Stomach (tissue), 4 donors: ENCODE data around the gene PTBP1.

Source experiments
- EP300 ChIP-seq: sonication (generic); formaldehyde crosslinking; IDR thresholded peaks from one replicate; pipeline ENCODE4 v1.6.1; 2017; ENCODE audit warnings: antibody characterized with exemption
- POLR2A ChIP-seq, 4 donors: fragments of 450-650 bp; IDR thresholded peaks; one replicate each; pipeline ENCODE4 v1.6.1; 2016; ENCODE audit warnings: antibody characterized with exemption in 4 of 4, control low read depth in 2 of 4, mild to moderate bottlenecking in 1 of 4, moderate library complexity in 1 of 4
- POLR2AphosphoS5 ChIP-seq, 3 donors: sonication (generic); formaldehyde crosslinking; IDR thresholded peaks; one replicate each; pipeline ENCODE4 v1.6.1; 2016; ENCODE audit warnings: antibody characterized with exemption in 3 of 3
- TF ChIP-seq, protein P1 (sequence below), 7 experiments: fragments of 450-650 bp in 4 of 7; fragments of 200-600 bp in 3 of 7; sonication (generic) in 3 of 7; IDR thresholded peaks; one replicate each; pipeline ENCODE4 v1.5.1; 2016 to 2019; ENCODE audit warnings: antibody characterized with exemption in 7 of 7, control low read depth in 2 of 7, mild to moderate bottlenecking in 1 of 7

GRCh38 chr19:815775-816499, 18.7 kb downstream of the PTBP1 start:
- TF ChIP-seq, protein P1, sequence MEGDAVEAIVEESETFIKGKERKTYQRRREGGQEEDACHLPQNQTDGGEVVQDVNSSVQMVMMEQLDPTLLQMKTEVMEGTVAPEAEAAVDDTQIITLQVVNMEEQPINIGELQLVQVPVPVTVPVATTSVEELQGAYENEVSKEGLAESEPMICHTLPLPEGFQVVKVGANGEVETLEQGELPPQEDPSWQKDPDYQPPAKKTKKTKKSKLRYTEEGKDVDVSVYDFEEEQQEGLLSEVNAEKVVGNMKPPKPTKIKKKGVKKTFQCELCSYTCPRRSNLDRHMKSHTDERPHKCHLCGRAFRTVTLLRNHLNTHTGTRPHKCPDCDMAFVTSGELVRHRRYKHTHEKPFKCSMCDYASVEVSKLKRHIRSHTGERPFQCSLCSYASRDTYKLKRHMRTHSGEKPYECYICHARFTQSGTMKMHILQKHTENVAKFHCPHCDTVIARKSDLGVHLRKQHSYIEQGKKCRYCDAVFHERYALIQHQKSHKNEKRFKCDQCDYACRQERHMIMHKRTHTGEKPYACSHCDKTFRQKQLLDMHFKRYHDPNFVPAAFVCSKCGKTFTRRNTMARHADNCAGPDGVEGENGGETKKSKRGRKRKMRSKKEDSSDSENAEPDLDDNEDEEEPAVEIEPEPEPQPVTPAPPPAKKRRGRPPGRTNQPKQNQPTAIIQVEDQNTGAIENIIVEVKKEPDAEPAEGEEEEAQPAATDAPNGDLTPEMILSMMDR (IDR thresholded peaks at IDR 0.05) = no peak
- TF ChIP-seq POLR2A (IDR thresholded peaks at IDR 0.05) (no peak), EP300 (no peak), POLR2AphosphoS5 (IDR thresholded peaks at IDR 0.05) (no peak)
